GM21717 (cell line): Measurements from ENCODE around the gene LSM14A.
"Not testable (repeated sequence)": the region's sequence is repeated elsewhere in the genome, so short reads cannot be mapped to it uniquely, and the experiment has no call there.

Source experiments
- ATAC-seq: cut with Tn5 transposase; IDR thresholded peaks from one replicate; pipeline ENCODE4 v1.9.1; 2021; ENCODE audit warnings: mild to moderate bottlenecking, moderate library complexity; ENCODE audit not compliant: unreplicated experiment

Gene LSM14A

DNA sequence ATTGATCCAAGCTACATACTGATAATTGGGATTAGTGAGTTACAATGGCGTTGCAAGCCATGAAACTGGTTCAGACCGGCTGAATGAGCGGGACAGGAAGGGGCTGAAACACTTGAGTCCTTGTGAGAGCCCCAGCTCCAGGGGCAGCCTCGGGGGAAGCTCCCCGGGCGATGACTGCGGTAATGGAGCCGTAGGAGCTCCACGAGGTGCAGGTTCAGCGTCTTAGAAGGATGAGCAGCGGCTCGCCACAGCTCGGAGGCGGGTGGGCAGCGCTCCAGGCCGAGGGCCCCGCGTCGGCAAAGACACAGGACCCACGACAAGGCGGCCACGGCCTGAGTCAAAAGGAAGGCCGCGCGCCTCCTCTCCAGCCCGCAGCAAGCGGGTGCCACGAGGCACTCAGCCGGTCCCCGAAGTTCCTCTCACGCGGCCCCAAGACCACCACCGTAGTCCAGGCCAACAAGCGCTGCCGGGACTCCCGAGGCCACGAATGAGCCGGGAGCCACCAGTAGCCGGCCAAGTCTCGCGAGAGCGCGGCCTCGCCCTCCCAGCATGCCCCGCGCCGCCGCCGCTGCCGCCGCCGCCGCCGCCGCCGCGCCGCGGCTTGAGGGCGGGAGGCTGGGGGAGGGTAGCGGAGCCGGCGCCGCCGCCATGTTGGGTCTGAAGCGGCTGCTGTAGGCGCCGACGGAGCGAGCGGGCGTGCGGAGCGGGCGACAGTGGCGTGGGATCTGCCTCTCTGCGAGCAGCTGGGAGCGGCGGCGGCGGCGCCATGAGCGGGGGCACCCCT lies at the start of gene LSM14A:
LSM14A (plus strand) TSS at position 628 of the 784 bp plus-strand sequence; CDS start at position 767, 139 bp downstream.
- peak; percentile 66 for ATAC-seq

DNA sequence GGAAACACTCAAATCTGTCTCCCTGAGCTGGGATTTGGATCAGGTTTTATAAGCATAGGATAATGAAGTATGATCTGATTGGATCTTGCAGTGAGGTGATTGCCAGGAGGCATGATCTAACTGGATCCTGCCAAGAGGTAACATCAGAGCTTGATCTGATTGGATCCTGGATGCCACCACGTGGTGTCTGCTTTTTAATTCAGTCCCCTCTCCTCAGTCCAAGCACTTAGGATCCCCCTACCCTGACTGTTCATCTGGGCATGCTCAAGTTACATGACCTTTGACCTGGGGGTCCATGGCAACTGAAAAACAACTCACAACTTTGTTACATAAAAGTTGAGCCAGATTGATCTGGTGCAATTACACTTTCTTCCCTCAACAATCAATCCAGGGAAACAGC lies 47.5 kb upstream of the LSM14A start:
- no peak for ATAC-seq

DNA sequence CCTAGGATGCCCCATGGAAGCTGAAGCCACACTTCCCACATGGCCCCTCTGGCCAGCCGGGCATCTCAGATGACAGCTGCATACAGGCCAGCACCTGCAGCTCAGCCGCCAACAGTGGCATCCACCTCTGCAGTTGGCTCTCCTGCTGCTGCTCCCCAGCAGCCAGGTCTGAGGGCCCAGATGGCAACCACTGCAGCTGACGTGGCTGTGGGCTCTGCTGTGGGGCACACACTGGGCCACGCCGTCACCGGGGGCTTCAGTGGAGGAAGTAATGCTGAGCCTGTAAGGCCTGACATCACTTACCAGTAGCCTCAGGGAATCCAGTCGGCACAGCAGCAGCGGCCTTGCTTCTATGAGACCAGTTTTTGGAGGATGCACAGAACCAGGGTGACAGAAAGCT lies 45.3 kb upstream of the LSM14A start:
- ATAC-seq: no peak

DNA sequence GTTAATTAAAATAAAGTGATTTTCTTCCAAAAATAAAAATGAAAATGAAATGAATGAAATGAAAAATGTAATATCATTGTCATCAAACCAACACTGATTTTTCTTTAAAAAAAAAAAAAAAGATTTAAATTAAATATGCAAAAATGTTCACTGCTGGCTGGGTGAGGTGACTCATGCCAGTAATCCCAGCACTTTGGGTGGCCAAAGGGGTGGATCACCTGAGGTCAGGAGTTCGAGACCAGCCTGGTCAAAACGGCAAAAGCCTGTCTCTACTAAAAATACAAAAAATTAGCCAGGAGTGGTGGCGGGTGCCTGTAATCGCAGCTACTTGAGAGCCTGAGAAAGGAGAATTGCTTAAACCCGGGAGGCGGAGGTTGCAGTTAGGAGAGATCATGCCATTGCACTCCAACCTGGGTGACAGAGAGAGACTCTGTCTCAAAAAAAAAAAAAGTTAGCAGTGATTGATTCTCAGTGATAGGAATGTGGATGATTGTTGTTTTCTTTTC lies 44.6 kb upstream of the LSM14A start:
- ATAC-seq: no peak

DNA sequence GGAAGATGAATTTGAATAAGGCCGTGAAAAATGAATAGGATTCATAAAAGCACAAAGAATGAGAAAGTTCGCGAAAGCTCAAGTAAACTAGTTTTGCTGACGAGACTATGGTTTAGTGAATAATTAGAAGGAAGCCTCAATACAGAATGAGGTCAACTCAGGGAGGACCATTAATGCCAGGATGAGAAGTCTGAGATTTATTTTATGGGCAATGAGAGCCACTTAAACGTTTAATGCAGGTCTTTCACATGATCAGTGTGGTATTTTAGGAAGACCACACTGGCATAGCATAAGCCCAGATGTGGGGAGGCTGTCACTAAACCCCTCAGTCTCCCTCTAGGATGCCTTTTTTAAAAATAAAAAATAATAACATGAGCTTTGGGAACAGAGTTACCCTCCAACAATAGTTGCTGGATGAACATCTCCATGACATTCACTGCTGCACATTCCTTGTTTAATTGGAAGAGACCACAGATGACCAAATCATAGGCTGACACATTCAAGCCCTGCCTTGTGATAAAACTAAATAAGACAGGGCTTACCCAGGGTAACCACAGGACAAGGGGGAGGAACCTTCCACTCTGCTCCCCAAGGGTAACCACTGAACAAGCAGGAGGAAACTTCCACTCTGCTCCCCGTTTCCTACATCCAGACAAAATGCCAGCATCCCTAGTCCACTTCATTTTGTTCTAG lies 43.6 kb upstream of the LSM14A start:
- ATAC-seq: no peak

DNA sequence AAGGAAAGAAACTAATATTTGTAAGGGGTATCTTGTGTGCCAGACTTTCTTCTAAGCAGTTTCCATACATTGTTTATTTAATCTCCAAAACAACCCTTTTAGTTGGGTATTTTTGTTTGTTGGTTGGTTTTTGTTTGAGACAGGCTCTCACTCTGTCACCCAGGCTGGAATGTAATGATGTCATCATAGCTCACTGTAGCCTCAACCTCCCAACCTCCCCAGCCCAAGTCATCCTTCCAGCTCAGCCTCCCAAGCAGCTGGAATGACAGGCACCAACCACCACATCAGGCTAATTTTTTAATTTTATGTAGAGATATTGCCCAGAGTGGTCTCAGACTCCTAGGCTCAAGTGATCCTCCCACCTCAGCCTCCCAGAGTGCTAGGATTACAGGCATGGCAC lies 41.2 kb upstream of the LSM14A start:
- ATAC-seq: no peak

DNA sequence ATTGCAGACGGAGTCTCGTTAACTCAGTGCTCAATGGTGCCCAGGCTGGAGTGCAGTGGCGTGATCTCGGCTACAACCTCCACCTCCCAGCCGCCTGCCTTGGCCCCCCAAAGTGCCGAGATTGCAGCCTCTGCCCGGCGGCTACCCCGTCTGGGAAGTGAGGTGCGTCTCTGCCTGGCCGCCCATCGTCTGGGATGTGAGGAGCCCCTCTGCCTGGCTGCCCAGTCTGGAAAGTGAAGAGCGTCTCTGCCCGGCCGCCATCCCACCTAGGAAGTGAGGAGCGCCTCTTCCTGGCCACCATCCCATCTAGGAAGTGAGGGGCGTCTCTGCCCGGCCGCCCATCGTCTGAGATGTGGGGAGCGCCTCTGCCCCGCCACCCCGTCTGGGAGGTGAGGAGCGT lies 40.2 kb upstream of the LSM14A start:
- ATAC-seq: not testable (repeated sequence)

DNA sequence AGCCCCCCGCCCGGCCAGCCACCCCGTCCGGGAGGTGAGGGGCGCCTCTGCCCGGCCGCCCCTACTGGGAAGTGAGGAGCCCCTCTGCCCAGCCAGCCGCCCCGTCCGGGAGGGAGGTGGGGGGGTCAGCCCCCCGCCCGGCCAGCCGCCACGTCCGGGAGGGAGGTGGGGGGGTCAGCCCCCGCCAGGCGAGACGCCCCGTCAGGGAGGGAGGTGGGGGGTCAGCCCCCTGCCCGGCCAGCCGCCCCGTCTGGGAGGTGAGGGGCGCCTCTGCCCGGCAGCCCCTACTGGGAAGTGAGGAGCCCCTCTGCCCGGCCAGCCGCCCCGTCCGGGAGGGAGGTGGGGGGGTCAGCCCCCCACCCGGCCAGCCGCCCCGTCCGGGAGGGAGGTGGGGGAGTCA lies 39.6 kb upstream of the LSM14A start:
- ATAC-seq: not testable (repeated sequence)

DNA sequence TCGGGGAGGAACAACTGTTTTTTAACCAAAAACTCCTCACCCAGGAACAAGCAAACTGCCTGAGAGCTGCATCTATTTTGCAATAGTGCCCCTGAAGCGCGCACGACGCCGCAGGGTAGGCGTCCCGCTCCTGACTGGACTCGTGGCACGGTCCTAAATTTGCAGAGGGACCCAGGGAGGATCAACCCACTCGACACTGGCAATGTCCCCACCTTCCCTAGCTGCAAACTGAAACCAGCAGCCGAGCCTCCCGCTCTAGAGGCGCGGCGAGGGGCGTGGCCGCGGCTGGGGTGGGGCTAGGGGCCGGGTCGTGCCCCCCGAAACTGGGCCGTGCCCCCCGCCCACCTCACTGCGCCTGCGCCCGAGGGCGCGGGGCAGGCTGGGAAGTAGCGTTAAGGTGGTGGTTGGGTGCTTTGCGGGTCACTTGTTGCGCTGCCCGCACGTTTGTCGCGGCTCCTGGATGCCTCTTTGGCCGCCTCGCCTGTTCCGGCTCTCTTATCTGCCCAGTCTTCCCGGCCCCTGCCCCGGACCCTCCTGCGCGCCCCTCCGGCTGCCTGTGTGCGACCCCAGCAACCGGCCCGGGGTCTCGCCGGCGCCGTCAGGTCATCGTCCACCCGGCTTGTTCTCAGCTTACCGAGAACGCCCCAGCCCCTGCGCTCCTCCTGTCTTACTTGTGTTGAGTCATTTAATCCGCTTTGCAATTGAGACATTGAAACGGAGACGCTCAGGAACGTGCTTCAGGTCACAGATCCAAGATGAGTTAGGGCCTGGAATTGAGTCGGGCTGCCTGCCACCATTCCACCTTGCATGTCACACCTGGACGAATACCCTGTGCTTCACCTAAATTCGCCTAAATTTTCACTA lies 37.9 kb upstream of the LSM14A start:
- ATAC-seq: peak; percentile 92

DNA sequence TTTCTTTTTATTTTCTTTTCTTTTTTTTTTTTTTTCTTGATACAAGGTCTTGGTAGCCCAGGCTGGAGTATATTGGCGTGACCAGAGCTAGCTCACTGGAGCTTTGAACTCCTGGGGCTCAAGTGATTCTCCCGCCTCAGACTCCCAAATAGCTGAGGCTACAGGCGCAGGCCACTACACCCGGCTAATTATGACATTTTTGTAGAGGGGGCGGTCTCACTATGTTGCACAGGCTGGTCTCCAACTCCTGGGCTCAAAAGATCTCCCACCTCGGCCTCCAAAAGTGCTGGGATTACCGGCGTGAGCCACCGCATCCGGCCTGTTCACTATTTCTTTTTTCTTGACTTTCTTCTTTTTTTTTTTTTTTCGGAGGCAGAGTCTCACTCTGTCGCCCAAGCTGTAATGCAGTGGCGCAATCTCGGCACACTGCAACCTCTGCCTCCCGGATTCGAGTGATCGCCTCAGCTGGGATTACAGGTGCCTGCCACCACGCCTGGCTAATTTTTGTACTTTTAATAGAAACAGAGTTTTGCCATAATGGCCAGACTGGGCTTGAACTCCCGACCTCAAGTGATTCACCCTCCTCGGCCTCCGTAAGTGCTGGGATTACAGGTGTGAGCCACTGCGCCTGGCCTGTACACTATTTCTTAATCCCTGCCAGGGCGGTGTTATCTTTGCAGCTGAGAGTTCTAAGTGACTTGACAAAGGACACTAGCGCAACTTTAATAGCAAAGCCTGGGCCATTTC lies 37.1 kb upstream of the LSM14A start:
- ATAC-seq: peak; percentile 11

DNA sequence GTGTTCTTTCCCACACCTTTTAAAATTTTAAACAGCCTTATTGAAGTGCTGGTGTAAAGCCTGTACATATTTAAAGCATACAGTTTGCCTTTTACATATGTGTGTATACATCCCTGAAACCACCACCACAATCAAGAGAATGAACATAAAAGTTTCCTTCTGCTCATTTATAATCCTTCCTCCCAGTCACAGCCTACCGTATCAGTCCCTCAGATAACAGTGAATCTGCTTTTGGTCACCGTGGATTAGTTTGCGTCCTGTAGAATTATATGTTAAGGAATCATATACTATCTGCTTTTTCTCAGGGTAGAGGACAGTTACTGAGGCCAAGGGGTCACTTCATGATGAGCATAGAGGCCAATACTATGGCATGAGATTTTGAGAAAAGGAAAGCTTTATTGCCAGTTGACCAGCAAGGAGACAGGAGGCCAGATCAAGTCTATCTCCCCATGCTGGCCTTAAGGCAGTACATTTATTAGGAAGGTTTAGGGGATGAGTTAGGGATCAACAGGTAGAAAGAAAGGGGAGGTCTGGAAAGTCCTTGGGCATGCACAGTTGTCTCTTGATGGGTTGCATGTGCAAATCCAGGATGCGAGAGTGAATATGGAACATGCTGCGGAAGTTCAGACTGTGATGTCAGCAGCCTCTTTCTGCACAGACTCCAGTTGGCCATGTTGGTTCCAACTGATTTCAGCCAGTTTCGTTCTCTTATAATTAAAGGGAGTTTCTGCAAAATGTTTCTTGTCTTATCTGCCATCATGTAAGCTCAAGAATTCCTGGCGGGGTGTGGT lies 36.3 kb upstream of the LSM14A start:
- no peak for ATAC-seq

DNA sequence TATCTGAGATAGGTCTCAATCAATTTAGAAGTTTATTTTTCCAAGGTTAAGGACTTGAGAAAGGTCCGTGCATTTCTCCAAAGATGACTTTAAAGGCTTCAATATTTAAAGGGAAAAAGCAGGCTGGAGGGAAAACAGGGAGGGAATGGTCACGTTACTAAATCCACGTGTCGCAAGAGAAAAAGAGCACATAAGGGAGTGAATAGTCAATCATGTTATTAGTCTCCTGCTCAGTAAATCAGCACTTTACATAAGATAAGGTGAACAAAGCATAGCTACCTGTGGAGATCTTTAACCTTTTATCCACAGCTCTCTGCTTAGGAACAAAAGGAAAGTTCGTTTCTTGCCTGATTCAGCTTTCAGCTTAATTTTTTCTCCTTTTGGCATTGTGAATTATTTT lies 31.3 kb upstream of the LSM14A start:
- no peak for ATAC-seq

DNA sequence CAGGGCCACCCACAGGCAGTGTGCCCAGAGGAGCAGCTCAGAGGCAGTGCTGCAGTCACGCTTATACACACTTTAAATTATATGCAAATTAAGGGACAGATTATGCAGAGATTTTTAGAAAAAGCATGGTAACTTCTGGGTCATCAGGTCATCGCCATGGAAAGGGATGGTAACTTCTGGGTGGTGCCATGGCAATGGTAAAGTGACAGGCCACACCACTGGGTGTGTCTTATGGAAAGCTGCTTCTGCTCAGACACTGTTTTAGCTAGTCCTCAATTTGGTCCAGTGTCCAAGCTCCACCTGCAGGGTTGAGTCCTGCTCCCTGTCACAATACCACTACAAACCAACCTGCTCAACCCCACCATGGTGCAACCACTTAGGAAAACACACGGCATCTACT lies 29.9 kb upstream of the LSM14A start:
- no peak for ATAC-seq

DNA sequence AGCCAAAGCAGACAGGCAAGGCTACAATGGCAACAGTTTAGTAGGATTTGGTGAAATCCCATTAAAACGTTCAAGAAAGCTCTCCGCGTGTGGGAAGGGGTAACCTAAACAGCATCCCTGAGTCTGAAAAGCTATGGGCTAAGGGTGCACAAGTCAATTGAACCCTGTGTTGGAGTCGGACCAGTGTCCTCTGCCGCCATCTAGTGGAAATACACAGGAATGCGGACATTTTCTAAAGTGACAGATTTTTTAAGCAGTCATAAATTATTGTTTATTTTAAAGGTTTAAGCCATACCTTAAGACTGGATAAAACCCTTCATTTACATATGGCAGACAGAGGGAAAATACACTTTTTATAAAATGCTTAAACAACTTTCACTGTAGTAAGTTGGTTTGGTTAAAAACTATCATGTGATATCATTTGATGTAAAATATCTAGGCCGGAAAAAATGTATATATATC lies 26.5 kb upstream of the LSM14A start:
- no peak for ATAC-seq

DNA sequence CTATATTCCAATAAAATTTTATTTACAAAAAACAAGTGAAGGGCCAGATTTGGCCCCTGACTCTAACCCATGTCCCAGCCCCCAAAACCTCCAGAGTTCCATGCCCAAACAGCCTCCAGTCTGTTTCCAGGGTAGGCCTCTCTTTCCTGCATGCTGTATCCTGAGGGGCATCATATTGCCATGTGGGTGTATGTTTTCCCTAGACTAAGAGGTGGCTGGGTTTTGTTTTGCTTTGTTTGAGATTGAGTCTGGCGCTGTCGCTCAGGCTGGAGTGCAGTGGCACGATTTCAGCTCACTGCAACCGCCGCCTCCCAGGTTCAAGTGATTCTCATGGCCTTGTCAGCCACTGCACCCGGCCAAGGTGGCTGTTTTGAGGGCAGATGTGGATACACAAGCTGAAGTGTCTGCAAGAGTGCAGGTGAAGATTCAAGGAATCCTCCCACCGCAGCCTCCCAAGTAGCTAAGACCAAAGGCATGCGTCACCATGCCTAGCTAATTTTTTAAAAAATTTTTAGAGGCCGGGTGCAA lies 23.6 kb upstream of the LSM14A start:
- no peak for ATAC-seq

DNA sequence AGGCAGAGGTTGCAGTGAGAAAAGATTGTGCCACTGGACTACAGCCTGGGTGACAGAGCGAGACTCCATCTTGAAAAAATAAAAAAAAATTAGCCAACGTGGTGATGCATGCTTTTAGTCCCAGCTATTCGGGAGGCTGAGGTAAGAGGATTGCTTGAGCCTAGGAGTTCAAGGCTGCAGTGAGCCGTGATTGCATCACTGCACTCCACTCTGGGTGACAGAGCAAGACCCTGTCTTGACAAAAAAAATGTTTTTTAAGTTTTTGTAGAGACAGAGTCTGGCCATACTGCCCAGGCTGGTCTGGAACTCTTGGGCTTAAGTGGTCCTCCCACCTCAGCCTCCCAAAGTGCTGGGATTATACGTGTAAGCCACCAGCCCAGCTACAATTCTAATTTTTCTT lies 22.4 kb upstream of the LSM14A start:
- ATAC-seq: no peak

DNA sequence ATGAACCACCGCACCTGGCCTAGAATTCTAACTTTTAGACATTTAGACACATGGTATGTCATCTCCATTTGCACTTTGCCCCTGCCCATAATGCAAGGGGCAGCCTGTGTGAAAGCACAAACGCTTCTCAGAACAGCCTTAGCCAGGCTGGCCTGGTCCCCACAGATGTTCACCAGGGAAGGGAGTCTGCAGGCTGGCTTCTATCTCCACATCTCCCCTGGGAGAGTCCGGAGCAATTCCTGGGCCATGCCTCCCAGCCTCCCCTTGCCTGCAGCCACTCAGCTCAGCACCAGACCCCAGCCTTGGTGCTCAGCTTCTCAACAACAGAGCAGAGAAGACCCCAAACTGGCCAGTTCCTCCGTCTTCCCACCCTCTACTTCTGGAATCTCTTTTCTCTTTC lies 21.7 kb upstream of the LSM14A start:
- ATAC-seq: no peak

DNA sequence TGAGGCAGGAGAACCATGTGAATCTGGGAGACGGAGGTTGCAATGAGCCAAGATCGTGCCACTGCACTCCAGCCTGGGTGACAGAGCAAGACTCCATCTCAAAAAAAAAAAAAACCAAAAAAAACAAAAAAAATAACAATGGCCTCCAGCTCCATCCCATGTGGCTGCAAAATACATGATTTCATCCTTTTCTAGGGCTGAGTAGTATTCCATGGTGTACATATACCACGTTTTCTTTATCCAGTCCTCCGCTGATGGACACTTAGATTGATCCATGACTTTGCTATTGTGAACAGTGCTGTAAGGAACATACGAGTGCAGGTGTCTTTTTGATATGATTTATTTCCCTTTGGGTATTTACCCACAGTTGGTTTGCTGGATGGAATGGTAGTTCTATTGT lies 20.9 kb upstream of the LSM14A start:
- no peak for ATAC-seq

DNA sequence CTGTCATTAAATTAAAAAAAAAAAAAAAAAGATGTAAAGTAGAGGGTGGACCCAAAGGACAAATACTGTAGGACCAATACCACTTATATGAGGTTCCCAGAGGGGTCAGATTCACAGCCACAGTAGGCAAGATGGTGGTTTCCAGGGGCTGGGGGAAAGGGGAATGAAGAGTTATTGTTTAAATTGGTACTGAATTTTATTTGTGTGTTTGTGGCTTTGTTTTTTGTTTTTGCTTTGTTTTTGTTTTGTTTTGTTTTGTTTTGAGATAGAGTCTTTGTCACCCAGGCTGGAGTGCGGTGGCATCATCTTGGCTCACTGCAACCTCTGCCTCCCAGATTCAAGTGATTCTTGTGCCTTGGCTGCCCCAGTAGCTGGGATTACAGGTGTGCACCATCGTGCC lies 17.9 kb upstream of the LSM14A start:
- no peak for ATAC-seq
